ENCODE results near the gene ADD1.

DNA sequence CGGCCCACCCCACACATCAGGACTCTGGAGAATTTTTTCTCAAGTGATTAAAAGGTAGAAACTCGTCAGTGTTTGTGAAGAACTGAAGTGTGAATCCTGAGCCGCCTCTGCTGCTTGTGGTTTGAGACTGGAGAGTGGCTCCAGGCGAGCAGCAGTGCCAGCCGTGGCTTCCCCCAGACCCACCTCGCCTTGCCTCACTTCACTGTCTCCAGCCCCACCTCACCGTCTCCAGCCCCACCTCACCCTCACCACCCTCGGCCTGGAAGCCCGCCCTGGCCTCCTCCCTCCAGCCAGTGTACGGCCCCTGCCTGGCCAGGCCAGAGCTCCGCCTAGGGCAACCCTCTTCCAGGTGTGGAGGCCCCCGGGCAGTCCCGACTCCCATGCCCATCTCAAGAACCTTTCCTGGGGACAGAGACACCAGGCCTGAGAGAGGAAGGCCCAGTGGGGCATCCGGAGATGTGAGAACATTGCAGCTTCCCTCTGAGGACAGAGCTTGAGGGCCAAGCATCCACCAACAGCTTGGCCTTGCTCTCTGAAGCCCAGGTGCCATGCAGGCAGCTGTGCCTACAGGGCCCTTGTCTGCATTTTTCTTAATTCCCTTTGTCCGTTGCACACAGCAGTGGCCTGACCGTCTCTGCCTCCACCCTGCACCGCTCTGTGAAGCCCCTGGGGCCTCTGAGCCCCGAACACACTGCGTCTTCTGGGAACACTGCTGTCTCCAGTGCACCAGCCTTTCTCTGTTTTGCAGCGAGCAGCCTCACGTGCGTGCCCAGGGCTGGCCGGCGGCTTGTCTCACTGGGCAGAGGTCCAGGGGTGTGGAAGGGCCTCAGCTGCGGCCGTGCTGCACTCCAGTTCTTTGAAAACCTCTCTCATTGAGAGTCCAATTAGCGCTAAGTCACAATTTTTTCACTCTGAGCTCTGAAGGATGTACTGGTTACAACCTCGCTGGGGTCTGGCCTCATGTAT, 37.0 kb upstream of the ADD1 start:
- TF ChIP-seq, protein P1, sequence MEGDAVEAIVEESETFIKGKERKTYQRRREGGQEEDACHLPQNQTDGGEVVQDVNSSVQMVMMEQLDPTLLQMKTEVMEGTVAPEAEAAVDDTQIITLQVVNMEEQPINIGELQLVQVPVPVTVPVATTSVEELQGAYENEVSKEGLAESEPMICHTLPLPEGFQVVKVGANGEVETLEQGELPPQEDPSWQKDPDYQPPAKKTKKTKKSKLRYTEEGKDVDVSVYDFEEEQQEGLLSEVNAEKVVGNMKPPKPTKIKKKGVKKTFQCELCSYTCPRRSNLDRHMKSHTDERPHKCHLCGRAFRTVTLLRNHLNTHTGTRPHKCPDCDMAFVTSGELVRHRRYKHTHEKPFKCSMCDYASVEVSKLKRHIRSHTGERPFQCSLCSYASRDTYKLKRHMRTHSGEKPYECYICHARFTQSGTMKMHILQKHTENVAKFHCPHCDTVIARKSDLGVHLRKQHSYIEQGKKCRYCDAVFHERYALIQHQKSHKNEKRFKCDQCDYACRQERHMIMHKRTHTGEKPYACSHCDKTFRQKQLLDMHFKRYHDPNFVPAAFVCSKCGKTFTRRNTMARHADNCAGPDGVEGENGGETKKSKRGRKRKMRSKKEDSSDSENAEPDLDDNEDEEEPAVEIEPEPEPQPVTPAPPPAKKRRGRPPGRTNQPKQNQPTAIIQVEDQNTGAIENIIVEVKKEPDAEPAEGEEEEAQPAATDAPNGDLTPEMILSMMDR (IDR thresholded peaks at IDR 0.05) = no peak
- no peak for TF ChIP-seq POLR2A (IDR thresholded peaks at IDR 0.05)
